ENCODE data around the gene TMEM245.

Gene TMEM245

GRCh38 chr9:109031241-109031640 lies 88.5 kb downstream of the TMEM245 start:
- DNase-seq (ENCODE audit: low read depth in 2 of 3, low spot score in 1 of 3): no peak

DNA sequence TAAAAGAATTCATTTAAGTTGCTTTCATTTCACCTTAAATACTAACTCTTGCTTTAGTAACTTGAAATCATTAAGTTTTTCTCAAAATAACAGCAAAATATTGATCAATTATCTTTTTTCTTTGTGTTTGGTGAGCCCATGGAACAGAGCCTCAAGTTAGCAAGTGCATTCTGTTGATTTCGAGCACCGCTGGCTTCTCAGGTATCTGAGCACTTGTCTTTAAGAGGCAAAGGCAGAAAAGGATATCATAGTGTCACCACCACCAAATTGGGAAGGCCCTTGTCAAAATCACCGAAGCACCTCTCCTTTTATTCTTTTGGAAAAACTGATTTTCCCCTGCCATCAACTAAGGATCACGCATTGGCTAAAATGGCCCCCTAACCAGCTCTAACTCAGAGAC lies 89.3 kb downstream of the TMEM245 start:
- no peak for DNase-seq (ENCODE audit: low read depth in 2 of 3, low spot score in 1 of 3)

GRCh38 chr9:109028457-109028856 lies 91.3 kb downstream of the TMEM245 start:
- DNase-seq (ENCODE audit: low read depth in 2 of 3, low spot score in 1 of 3): no peak

DNA sequence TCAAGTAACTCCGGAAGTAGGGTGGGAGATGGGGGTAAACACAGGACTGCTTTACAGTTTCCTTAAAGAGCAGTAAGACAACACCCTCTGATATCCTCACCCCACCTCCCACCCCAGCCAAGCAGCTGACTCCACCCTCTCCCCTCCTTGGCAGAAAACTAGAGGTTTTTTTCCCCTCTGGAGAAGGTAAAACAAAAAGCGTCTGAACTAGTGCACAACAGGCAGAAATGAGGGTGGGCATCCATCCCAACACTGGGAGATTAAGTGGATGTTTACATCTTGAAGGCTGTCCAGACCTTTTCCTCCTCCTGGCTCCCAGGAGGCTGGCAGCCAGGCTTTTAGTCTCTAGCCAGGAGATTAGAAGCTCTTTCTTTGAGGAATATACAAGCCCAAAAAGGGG lies 92.6 kb downstream of the TMEM245 start:
- DNase-seq (ENCODE audit: low read depth in 2 of 3, low spot score in 1 of 3): no peak

DNA sequence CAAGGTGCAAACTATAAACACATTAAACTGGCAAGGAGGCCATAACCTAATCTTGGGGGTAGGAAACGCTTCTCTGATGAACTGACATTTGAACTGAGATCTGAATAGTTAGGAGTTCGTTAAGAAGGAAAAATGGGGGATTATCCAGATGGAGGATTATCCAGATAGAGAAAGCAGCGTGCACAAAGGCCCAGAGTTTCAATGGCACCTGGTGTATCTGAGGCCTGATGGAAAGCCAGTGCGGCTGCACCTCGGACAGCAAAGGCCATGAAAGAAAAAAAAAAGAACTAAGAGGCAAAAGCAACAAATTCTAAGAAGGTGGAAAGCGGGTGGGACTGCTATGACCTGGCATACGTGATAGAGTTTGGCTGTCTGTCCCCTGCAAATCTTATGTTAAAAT lies 93.4 kb downstream of the TMEM245 start:
- DNase-seq (ENCODE audit: low read depth in 2 of 3, low spot score in 1 of 3): no peak

DNA sequence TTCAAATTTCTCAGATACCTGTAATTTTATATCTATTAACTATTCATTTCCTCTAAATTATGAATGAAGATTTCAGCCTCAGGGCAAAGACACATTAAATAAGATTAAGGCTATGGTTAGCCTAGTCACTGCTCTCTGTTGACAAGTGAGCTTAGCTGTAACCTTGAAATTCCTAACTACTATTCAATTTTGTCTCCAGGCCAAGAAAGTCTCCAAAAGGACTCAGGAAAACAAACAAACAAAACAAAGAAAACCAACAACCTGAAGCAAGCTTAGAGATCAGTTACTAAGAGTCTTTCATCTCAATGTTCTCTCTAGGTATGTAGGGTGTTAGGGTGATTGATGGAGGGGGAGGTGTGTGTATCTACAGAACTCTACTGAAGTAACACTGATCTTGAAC lies 96.9 kb downstream of the TMEM245 start:
- no peak for DNase-seq (ENCODE audit: low read depth in 2 of 3, low spot score in 1 of 3)

- DNase-seq (ENCODE audit: low read depth in 2 of 3, low spot score in 1 of 3): no peak
Measured at GRCh38 chr9:109020581-109021511, 98.9 kb downstream of the TMEM245 start.

- DNase-seq (ENCODE audit: low read depth in 2 of 3, low spot score in 1 of 3): no peak
Measured at GRCh38 chr9:109020113-109020512, 99.6 kb downstream of the TMEM245 start.

GRCh38 chr9:109019420-109019819 lies 100.3 kb downstream of the TMEM245 start:
- no peak for DNase-seq (ENCODE audit: low read depth in 2 of 3, low spot score in 1 of 3)

DNA sequence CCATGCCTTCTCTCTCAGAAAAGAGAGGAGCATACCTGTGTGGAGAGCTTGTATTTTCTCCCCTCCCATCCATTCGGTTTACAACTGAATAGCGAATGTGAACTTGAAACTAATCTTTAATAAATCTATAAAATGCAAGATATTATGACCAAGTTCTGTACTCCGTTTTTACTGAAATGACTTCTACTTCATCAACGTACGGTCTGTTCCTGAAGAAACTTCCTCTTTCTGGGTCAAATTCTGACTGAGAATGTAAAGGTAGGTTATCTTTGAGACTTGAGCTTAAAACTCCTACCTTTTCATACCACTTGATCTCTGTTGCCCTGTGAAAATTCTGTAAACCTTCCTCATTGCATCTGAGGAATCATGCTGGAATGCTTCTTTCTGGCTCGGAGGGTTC lies 102.3 kb downstream of the TMEM245 start:
- DNase-seq (ENCODE audit: low read depth in 2 of 3, low spot score in 1 of 3): no peak

GRCh38 chr9:109017061-109017460 lies 102.7 kb downstream of the TMEM245 start:
- no peak for DNase-seq (ENCODE audit: low read depth in 2 of 3, low spot score in 1 of 3)

GRCh38 chr9:109016132-109016531 lies 103.6 kb downstream of the TMEM245 start:
- no peak for DNase-seq (ENCODE audit: low read depth in 2 of 3, low spot score in 1 of 3)

DNA sequence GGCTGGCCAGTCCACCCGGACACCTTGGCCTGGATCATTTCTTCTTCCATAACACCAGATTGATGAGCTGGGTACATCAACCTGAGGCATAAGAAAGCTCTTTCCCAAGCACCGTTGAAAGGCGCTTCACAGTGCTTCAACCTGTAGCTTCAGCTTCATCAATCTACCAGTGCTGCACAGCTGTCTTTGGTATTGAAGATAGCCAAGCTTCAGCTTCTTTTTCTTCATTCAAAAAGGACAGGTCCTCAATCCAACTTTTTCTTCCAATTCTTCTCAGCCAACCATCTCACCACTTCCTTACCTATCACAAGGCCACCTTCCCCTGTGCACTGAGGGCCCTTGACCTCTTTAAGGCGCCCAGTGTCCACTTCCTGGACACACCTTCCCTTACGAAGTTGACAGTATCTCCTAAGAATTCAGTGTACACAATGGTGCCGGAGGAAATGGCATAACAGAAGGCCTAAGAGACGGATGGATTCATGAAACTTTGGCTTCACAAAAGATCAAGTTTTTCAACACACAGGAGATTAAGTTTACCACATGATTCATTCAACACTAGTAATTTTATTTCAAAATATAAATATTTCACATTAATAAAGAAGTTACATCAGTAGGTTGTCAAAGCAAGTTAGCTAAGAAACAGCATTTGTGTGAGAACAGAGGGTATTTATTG lies 105.0 kb downstream of the TMEM245 start:
- DNase-seq (ENCODE audit: low read depth in 2 of 3, low spot score in 1 of 3): no peak

DNA sequence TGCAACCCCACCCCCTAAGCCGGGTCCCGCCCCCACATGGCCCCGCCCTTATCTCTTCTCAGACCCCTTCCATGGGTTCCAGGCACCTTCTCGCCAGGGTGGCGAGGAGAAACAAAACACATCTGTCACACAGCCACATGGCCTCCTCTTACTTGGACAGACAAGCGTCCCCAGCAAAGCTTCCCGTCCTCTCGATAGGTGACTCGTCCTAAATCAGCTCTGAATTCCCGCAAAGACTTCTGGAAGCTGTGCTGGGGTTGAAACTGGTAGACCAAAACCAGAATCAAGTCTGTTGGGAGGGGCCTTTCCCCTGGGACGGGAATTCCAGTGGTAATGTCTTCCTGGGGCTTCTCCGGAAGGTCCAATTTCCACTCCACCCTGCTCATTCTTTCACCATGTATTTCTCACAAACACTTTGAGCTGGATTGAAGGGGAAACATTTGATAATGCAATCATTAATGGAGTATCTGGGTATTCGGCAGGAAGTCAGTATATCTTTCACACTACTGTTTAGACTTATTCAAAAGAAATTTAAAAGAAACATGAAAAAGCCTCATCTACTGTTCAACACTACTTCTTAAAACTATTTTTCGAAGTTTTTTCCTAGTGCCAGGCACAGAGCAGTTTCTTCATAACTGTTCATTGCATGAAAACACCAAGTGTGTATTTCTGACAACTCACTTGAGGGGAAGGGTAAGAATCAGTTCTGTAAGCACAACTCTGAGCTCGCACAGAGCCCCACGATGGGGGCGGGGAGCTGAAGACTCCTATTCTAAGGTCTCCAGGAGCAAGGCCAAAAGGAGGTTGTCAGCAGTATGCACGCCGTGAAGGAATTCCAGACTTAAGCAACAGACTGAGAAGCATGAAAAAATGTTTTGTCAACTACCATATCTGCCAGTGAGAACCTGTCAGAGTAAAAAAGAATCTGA lies 105.8 kb downstream of the TMEM245 start:
- no peak for DNase-seq (ENCODE audit: low read depth in 2 of 3, low spot score in 1 of 3)

GRCh38 chr9:109012876-109013678 lies 106.7 kb downstream of the TMEM245 start, which contains the start of gene CTNNAL1:
Gene CTNNAL1 (minus strand): TSS chr9:109013499. CDS start chr9:109013442, 57 bp downstream.
- peak; percentile 60 to 85 (median 74) for DNase-seq (ENCODE audit: low read depth in 2 of 3, low spot score in 1 of 3)

- peak; percentile 30 to 44 (median 38) for DNase-seq (ENCODE audit: low read depth in 2 of 3, low spot score in 1 of 3)
Measured at GRCh38 chr9:109012009-109012875, 107.5 kb downstream of the TMEM245 start.

DNA sequence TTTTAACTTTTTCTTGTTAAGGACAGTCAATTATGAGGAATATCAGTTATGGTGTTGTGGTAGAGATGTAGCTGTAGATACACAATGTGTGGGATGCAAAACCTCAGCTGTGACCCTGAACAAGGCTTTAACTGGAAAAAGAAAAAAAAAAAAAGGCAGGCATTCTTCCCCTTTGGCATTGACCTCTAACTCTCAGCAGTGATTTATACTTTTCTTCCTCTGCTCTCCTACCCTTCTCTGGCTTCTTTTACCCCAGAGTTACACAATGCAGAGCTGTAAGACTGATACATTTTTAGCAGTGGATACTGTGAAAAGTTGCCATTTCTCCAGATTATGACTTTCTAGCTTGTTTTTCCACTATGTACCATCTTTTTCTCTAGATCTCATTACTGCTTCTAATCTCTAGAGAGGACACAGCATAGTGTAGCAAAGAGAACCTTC lies 108.5 kb downstream of the TMEM245 start:
- DNase-seq (ENCODE audit: low read depth in 2 of 3, low spot score in 1 of 3): no peak

GRCh38 chr9:109010746-109011145 lies 109.0 kb downstream of the TMEM245 start:
- DNase-seq (ENCODE audit: low read depth in 2 of 3, low spot score in 1 of 3): peak; percentile 47 to 67 (median 47)

- no peak for DNase-seq (ENCODE audit: low read depth in 2 of 3, low spot score in 1 of 3)
Measured at GRCh38 chr9:109005678-109006077, 114.1 kb downstream of the TMEM245 start.
